ENCODE measurements around the gene USP6NL. TPM values are rescaled to one million over a fixed set of nuclear protein-coding genes. Genes with fewer than 3 reads are reported as not detected.

Gene USP6NL
- total RNA-seq, 4 donors from 2014 or later: 13.9 to 17.1 (median 15.8) TPM

DNA sequence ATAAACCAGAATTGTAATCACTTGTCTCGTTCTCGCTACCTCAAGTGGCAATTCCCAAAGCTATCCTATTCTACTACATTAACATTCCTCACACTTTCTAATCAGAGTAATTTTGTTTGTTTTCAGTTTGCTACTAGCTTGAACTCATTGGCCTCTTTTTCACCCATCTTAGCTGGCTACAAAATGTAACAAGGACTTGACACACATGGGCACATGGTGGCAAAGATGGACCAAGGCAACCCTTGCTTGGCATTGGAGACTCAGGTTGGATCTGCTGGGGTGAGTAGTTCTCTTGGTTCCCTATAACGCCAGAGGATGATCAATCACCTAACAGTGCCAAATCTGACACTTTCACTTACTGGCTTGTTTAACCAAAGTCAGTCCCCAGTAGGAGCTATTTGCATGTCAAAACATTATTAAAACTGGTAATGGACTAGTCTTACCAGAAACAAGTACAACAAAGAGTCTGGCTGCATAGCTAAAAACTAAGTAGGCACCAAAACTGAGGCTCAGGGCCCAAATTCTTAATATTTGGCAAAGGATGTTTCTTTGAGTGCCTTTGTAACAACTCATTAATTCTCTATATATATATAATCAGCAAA is 1.9 kb downstream of the USP6NL start:
- TF ChIP-seq, protein P1, sequence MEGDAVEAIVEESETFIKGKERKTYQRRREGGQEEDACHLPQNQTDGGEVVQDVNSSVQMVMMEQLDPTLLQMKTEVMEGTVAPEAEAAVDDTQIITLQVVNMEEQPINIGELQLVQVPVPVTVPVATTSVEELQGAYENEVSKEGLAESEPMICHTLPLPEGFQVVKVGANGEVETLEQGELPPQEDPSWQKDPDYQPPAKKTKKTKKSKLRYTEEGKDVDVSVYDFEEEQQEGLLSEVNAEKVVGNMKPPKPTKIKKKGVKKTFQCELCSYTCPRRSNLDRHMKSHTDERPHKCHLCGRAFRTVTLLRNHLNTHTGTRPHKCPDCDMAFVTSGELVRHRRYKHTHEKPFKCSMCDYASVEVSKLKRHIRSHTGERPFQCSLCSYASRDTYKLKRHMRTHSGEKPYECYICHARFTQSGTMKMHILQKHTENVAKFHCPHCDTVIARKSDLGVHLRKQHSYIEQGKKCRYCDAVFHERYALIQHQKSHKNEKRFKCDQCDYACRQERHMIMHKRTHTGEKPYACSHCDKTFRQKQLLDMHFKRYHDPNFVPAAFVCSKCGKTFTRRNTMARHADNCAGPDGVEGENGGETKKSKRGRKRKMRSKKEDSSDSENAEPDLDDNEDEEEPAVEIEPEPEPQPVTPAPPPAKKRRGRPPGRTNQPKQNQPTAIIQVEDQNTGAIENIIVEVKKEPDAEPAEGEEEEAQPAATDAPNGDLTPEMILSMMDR (IDR thresholded peaks at IDR 0.05): no peak
- DNase-seq (ENCODE audit: low spot score): no peak
- ATAC-seq (ENCODE audit: low FRiP score): no peak

DNA sequence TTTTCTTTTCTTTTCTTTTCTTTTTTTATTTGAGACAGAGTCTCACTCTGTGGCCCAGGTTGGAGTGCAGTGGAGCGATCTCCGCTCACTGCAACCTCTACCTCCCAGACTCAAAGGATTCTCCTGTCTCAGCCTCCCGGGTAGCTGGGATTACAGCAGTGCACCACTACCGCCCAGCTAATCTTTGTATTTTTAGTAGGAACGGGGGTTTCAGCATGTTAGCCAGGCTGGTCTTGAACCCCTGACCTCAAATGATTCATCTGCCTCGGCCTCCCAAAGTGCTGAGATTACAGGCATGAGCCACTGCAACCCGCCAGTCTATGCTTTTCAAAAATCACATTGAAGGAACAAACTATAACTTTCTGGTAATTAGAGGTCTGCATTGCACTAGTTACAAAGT is 2.4 kb downstream of the USP6NL start:
- TF ChIP-seq, protein P1 (IDR thresholded peaks at IDR 0.05): no peak
- no peak for ATAC-seq (ENCODE audit: low FRiP score)
- DNase-seq (ENCODE audit: low spot score): no peak

DNA sequence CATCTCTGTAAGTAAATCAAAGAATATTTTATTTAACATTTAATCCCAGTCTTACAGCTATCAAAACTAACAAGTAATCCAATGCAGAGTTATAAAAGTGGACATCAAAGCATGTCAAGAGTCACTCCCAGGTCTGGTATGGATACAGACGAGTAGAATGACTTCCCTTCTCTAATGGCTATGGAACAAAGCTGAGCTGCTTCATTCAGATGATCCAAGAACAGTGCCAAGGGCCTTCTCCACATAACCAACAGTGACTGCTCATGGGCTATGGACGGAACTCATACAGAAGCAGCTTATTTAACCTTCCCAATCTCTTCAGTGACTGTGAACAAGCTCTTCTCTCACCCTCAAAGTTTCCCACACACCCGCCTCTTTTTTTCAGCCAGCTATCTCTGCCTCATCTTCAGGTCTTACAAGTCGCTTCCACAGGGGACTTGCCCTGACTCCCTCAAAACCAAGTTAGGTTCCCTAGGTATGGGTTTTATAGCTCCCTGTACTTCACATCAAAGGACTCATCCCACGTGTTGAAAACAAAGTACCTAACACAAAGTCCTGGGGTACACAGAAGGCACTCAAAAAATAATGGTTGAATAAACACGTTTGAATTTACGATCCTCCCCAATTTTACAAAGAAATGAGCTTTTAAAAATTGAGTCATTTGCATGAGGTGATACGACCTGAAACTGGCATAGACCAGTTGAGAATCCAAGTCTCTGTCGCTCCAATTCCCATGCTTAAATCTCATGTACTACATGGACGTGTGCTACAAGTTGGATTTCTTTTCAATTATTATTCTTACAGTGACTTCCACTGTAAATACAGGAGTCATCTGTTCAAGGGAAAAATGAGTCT is 3.1 kb downstream of the USP6NL start:
- ATAC-seq (ENCODE audit: low FRiP score) (no peak), DNase-seq (ENCODE audit: low spot score) (no peak)
- TF ChIP-seq, protein P1 (IDR thresholded peaks at IDR 0.05): no peak

DNA sequence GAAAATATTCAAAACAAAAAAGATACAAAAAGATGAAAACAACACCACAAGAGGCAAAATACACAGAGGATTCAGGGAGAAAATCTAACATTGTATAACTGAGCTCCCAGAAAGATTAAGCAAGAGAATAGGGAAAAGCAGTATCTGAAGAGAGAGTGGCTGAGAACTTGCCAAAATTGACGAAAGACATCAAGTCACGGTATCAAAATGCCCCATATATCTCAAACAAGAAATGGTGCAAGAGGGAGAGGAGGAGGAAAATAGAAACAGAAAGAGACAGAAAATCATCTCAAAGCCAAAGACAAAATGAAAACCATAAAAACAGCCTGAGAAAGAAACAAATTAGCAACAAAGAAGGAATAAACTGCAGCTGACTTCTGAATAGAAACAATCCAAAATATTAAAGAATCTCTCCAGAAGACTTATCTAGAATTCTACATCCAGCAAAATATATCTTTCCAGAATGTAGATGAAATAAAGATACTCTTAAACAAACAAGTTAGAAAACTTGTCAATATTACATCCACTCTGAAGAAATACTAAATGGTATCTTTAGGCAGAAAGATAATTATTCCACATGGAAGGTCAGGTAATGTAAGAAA is 5.5 kb downstream of the USP6NL start:
- ATAC-seq (ENCODE audit: low FRiP score) (no peak), DNase-seq (ENCODE audit: low spot score) (no peak)
- TF ChIP-seq, protein P1 (IDR thresholded peaks at IDR 0.05): no peak

DNA sequence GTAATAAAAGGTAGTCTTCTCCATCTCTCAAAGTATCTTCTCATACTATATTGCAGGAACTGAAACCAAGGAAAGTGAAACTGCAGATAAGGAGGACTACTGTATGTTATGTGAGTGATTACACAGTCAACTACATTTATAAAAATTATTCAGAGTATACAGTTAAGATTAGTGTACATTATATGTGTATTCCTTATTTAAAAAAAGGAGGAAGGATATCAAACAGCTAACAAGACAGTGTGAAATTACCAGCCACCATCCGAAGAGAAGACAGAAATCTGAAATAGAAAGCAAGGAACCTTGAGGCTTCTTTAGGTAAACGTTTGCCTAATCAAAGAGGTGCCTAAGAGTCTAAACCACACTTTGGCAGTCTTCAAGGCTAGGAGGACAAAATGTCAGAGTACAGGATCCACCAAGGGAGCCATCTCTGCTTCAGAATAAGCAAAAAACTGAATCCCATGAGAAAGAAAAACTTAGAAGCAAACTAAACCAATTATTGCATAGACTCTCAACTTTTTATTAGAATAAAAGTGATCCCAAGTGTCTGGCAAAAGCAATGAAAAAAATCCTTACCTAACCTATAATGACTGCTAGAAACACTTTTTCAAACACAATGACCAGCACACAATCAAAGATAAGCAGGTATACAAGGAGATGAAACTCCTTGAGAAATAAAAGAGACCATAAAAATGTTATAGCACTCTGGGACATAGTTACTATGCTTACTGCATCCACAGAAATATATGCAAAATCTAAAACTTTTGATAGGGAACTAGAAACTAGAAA is 6.4 kb downstream of the USP6NL start:
- ATAC-seq (ENCODE audit: low FRiP score): no peak

DNA sequence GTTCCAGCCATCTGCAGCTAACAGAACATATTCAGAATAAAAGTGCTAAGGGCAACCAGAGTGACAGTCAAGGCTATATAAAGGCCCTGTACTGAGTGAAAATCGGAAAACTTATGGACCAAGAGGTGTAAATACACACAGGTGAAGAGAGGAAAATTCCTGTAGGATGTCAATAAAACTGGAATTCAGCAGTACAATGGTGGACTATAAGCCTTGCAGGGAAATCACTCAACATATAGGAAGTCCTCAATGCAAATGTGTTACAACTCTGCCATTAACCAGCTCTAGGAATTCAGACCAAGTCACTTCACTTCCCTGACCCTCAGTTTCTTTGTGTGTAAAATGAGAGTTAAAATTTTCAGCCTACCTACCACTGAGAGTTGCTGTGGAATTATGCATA is 7.7 kb downstream of the USP6NL start:
- DNase-seq (ENCODE audit: low spot score) (no peak), ATAC-seq (ENCODE audit: low FRiP score) (no peak)
- TF ChIP-seq, protein P1 (IDR thresholded peaks at IDR 0.05): no peak

More for the DNA sequence above, 6.4 kb downstream of the USP6NL start:
- TF ChIP-seq, protein P1 (IDR thresholded peaks at IDR 0.05): no peak
- no peak for DNase-seq (ENCODE audit: low spot score)

All from omental fat pad (tissue), 4 donors.